Activated CD8-positive, alpha-beta T cell treated with anti-CD3 and anti-CD28 coated beads for 36 hours (primary cell): ENCODE measurements around the gene LRP8. TPM values are rescaled to one million over a fixed set of nuclear protein-coding genes. Genes with fewer than 3 reads are reported as not detected.

Experiments
- ATAC-seq: fragments of 200-7000 bp; cut with Tn5 transposase; one replicate; pipeline ENCODE4 v1.10.0; 2021; ENCODE audit warnings: mild to moderate bottlenecking, moderate library complexity
- CTCF ChIA-PET: fragments of 350-600 bp; sonication (Branson Sonifier 250); formaldehyde crosslinking; loops from one replicate; lab custom pipeline; 2021; ENCODE audit warnings: antibody characterized with exemption; lab: Charles Lee
- POLR2A ChIA-PET: fragments of 350-600 bp; sonication (Branson Sonifier 250); formaldehyde crosslinking; loops from one replicate; lab custom pipeline; 2021; ENCODE audit warnings: antibody characterized with exemption; lab: Charles Lee
- DNase-seq: peaks from one replicate; pipeline ENCODE4 v3.0.0-alpha.2; 2020
- H3K27ac Mint-ChIP-seq: one replicate; pipeline ENCODE4 v1.8.0; 2021; ENCODE audit warnings: mild to moderate bottlenecking, mixed read lengths
- H3K27me3 Mint-ChIP-seq: one replicate; pipeline ENCODE4 v1.8.0; 2021; ENCODE audit warnings: mixed read lengths
- H3K36me3 Mint-ChIP-seq: one replicate; pipeline ENCODE4 v1.8.0; 2021; ENCODE audit warnings: low read depth, mixed read lengths
- H3K4me1 Mint-ChIP-seq: one replicate; pipeline ENCODE4 v1.8.0; 2021; ENCODE audit warnings: low read depth, mixed read lengths
- H3K4me3 Mint-ChIP-seq: one replicate; pipeline ENCODE4 v1.8.0; 2021; ENCODE audit warnings: mild to moderate bottlenecking, moderate library complexity, mixed read lengths
- H3K9me3 Mint-ChIP-seq: one replicate; pipeline ENCODE4 v1.8.0; 2021; ENCODE audit warnings: mixed read lengths
- CTCF ChIP-seq: fragments of 200-600 bp; IDR thresholded peaks from one replicate; pipeline ENCODE4 v1.8.0; 2022; ENCODE audit warnings: antibody characterized with exemption, mild to moderate bottlenecking
- intact Hi-C: fragments of 100-400 bp; cut with micrococcal nuclease; formaldehyde crosslinking; loops from one replicate; pipeline ENCODE4 v1.10.0; 2022
- total RNA-seq, 2 experiments: library from RNA; stranded (reverse); gene quantifications; one replicate each; pipeline ENCODE4 v1.2.3, GENCODE V29; 2021

The LRP8 gene
- total RNA-seq, 2 experiments from 2014 or later: 39.9 to 41.6 TPM

DNA sequence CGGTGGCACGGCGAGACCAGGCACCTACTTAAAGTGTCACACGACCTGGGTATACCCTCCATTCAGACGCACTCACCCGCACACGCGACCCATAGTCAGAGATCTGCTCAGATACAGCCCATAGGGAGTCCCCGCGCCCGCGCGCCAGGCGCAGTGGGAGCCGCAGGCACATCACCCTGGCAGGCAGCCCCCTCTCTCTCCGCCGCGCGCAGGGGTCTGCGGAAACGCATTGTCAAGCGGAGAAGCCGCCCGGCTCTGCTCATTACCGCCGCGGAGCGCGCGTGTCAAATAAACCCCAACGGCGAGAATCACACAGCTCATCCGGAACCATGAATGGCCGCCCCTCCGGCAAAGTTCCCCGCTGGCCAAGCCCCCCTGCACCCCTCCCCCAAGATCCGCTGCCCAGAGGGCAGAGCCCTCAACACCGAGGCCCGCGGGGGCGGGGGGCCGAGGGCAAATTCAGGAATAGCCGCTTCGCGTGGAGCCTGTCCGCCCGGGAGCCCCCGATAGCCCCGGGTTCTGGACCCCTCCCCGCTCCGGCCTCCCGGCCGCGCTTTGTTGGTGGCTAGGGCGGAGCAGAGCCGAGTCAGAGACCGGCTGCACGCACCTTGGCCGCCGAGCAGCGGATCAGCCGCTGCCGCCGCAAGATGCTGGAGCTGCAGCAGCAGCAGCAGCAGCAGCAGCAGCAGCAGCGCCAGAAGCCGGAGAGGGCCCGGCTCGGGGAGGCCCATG is 522 bp downstream of the LRP8 start:
- H3K27ac Mint-ChIP-seq: peak overlapping the region; percentile 97
- no peaks in the 10 kb centered on the region for H3K9me3 Mint-ChIP-seq
- peak; percentile 75 for DNase-seq
- CTCF ChIA-PET: interaction anchor here (1.5 to 2.6 kb wide), 3 partner anchors 9 to 66 kb away, joined by 4 to 11 read pairs (median 4); no protein-coding TSS in a partner anchor
- no peak for TF ChIP-seq CTCF
- POLR2A ChIA-PET: interaction anchor here (0.8 to 3.3 kb wide), 15 partner anchors 9 to 240 kb away, joined by 3 to 20 read pairs (median 5); no protein-coding TSS in a partner anchor
- H3K36me3 Mint-ChIP-seq: peaks cover 40% of the 10 kb centered on the region
- H3K27me3 Mint-ChIP-seq: no peaks in the 10 kb centered on the region
- ATAC-seq: peak; percentile 4
- intact Hi-C loops: loop anchor here (5.0 kb wide), 1 partner anchor 65 kb away; no protein-coding TSS in a partner anchor
- peak overlapping the region; percentile 97 for H3K4me3 Mint-ChIP-seq
- peaks cover 15% of the 10 kb centered on the region for H3K4me1 Mint-ChIP-seq

GRCh38 chr1:53326598-53327181 is 1.2 kb downstream of the LRP8 start:
- intact Hi-C loops: loop anchor here (5.0 kb wide), 1 partner anchor 66 kb away; no protein-coding TSS in a partner anchor
- no peak for TF ChIP-seq CTCF
- Mint-ChIP-seq H3K9me3 (no peaks in the 10 kb centered on the region), H3K4me3 (peak overlapping the region; percentile 97), H3K36me3 (peaks cover 45% of the 10 kb centered on the region), H3K27me3 (no peaks in the 10 kb centered on the region), H3K27ac (peak overlapping the region; percentile 97), H3K4me1 (peaks cover 19% of the 10 kb centered on the region)
- ChIA-PET CTCF (interaction anchor here (0.8 to 2.6 kb wide), 4 partner anchors 10 to 86 kb away, joined by 3 to 11 read pairs (median 4); no protein-coding TSS in a partner anchor), POLR2A (interaction anchor here (0.6 to 3.3 kb wide), 22 partner anchors 9 to 1742 kb away, joined by 3 to 20 read pairs (median 4); partner anchors contain the start of gene CPT2)
- ATAC-seq: peak; percentile 32
- no peak for DNase-seq

- intact Hi-C loops: loop anchor here (5.0 kb wide), 1 partner anchor 66 kb away; no protein-coding TSS in a partner anchor
- peak overlapping the region; percentile 97 for H3K27ac Mint-ChIP-seq
- ChIA-PET CTCF (interaction anchor here (0.8 to 2.6 kb wide), 4 partner anchors 11 to 87 kb away, joined by 3 to 11 read pairs (median 4); no protein-coding TSS in a partner anchor), POLR2A (interaction anchor here (0.6 to 3.3 kb wide), 22 partner anchors 9 to 1742 kb away, joined by 3 to 20 read pairs (median 4); partner anchors contain the start of gene CPT2)
- H3K36me3 Mint-ChIP-seq: peaks cover 47% of the 10 kb centered on the region
- DNase-seq (peak; percentile 98), ATAC-seq (peak; percentile 87)
- no peaks in the 10 kb centered on the region for H3K9me3 Mint-ChIP-seq
- TF ChIP-seq CTCF: no peak
- no peaks in the 10 kb centered on the region for H3K27me3 Mint-ChIP-seq
- H3K4me1 Mint-ChIP-seq: peaks cover 19% of the 10 kb centered on the region
- peak overlapping the region; percentile 97 for H3K4me3 Mint-ChIP-seq
These were observed 1.7 kb downstream of the LRP8 start for GRCh38 chr1:53326088-53326597.

GRCh38 chr1:53325326-53326087 is 2.4 kb downstream of the LRP8 start:
- no peak for TF ChIP-seq CTCF
- DNase-seq: no peak
- Mint-ChIP-seq H3K4me1 (peaks cover 19% of the 10 kb centered on the region), H3K36me3 (peaks cover 54% of the 10 kb centered on the region), H3K27ac (peak overlapping the region; percentile 95), H3K9me3 (no peaks in the 10 kb centered on the region), H3K4me3 (peak overlapping the region; percentile 97), H3K27me3 (no peaks in the 10 kb centered on the region)
- ATAC-seq: no peak
- ChIA-PET POLR2A (interaction anchor here (0.7 to 3.3 kb wide), 14 partner anchors 8 to 106 kb away, joined by 3 to 20 read pairs (median 6); no protein-coding TSS in a partner anchor), CTCF (interaction anchor here (0.8 to 2.6 kb wide), 4 partner anchors 11 to 88 kb away, joined by 3 to 11 read pairs (median 6); no protein-coding TSS in a partner anchor)
- intact Hi-C loops: loop anchor here (5.0 kb wide), 1 partner anchor 67 kb away; no protein-coding TSS in a partner anchor
